Astrocyte of the spinal cord (primary cell): ENCODE results near the gene HMGXB4.
A peak's percentile ranks its signal among the peaks of the same experiment; 100 is the strongest.
"Not testable (repeated sequence)": the region's sequence is repeated elsewhere in the genome, so short reads cannot be mapped to it uniquely, and the experiment has no call there.

Experiments
- DNase-seq: peaks from one replicate; pipeline ENCODE4 v3.0.0; 2011; ENCODE audit warnings: low read depth, low spot score
- H3K4me3 ChIP-seq: 2 replicates; pipeline ENCODE4 v1.5.1; 2011; ENCODE audit warnings: low read depth, mild to moderate bottlenecking, low read length, moderate library complexity
- CTCF ChIP-seq: IDR thresholded peaks from 2 replicates; pipeline ENCODE4 v1.5.1; 2012; ENCODE audit warnings: low read depth, mild to moderate bottlenecking, low read length, inconsistent platforms
- in situ Hi-C: cut with HindIII; loops from 2 replicates; pipeline ENCODE4 v1.10.0; 2017; ENCODE audit warnings: low sequenced_read_pairs

The HMGXB4 gene

DNA sequence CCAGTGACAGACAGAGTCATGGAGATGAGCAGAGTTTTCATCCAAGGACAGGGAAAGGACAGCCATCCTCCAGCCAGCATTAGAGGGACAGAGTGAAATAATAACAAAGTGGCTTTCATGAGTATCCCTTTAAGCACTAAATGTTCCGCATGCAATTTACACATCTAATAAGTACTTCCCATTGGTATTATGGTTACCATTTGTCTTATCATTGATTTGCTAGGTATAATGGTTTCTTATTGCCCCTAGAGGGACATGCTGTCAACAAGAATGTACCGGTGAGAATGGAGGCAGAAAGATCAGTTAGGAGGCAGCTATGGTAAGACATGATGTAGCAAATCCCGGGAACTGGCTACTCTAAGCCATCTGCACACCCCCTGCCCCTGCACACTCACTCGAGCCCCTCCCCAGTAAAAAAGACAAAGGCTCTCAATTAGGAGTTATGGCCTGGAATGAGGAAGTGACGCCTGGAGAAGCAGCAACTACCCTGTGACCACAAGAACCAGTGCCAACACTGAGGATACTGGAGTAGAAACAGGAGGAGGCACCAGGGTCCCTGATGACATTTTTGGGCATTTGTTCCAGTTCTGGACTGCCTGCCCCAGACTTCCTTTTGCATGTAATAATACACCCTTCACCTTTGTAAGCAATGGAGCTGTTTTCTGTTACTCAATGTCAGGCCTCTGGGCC lies 30.2 kb upstream of the HMGXB4 start:
- in situ Hi-C loops: no loop called here
- H3K4me3 ChIP-seq: no peak overlapping the region
- no peak for DNase-seq
- TF ChIP-seq CTCF: no peak

GRCh38 chr22:35229865-35230264 lies 27.4 kb upstream of the HMGXB4 start:
- TF ChIP-seq CTCF: no peak
- H3K4me3 ChIP-seq: no peak overlapping the region
- DNase-seq: no peak
- in situ Hi-C loops: no loop called here

- DNase-seq: no peak
- TF ChIP-seq CTCF: no peak
- in situ Hi-C loops: no loop called here
- no peak overlapping the region for H3K4me3 ChIP-seq
Measured at GRCh38 chr22:35230417-35230816, 26.9 kb upstream of the HMGXB4 start.

- TF ChIP-seq CTCF: no peak
- DNase-seq: no peak
- in situ Hi-C loops: no loop called here
- no peak overlapping the region for H3K4me3 ChIP-seq
Measured at GRCh38 chr22:35230839-35231584, 26.3 kb upstream of the HMGXB4 start.

DNA sequence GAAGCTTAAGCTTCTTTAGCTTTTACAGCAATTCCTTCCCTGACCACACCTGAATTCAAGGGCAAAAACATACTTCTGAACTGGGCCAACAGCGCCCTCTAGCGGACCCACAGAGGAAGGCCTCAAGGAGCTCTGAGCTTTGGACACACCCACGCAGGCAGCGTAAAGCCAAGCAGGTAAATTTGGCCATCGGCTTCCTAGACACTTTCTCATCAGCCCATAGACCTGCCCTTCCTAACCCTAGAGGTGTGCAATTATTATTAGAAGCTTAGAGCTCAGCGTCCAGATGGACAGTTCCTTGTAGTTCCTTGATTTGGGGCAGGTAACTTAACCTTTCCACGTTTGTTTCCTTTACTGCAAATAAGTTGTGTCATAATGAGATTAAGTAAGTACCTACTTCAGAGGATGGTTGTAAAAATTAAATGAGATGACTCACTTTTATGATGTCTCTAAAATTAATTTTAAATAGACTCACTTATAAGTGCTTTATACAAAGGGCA lies 25.7 kb upstream of the HMGXB4 start:
- no peak overlapping the region for H3K4me3 ChIP-seq
- in situ Hi-C loops: no loop called here
- TF ChIP-seq CTCF: peak; percentile 98
- peak; percentile 65 for DNase-seq

GRCh38 chr22:35238749-35239148 lies 18.5 kb upstream of the HMGXB4 start:
- H3K4me3 ChIP-seq, in situ Hi-C loops, DNase-seq: not testable (repeated sequence)

DNA sequence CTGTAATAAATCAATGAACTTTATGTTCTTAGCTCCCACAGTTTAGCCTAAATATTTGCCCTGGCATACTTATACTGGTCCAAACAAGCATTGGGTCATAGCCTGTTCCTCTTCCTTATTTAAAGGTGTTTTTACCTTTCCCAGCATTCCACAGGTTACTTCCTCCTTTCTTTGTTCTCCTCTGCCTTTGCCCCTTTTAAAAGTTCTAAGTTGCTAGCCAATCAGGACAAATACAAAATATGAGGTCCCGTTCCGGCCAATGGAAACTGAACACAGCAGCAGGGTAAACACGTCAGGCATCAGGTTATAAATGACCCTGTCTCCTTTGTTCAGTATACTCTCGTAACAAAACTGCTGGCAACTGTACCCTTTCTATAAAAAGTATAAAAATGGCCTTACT lies 12.8 kb upstream of the HMGXB4 start:
- DNase-seq, in situ Hi-C loops, H3K4me3 ChIP-seq: not testable (repeated sequence)
